Mesendoderm (in vitro differentiated cells): ENCODE data around the gene ERH.

Source experiments
- DNase-seq: peaks from one replicate; pipeline ENCODE4 v3.0.0; 2013
- H2AK5ac ChIP-seq: 2 replicates; pipeline ENCODE4 v1.6.1; 2013; ENCODE audit warnings: low read length, inconsistent platforms
- H2BK120ac ChIP-seq: 2 replicates; pipeline ENCODE4 v1.6.1; 2013; ENCODE audit warnings: low read depth, mild to moderate bottlenecking, low read length, moderate library complexity, mixed read lengths
- H2BK15ac ChIP-seq: replicated peaks from 2 replicates; pipeline ENCODE4 v1.6.1; 2013; ENCODE audit warnings: low read depth, mild to moderate bottlenecking, moderate library complexity
- H2BK5ac ChIP-seq: 2 replicates; pipeline ENCODE4 v1.6.1; 2013; ENCODE audit warnings: low read length, inconsistent platforms
- H3K18ac ChIP-seq: 2 replicates; pipeline ENCODE4 v1.6.1; 2013; ENCODE audit warnings: mild to moderate bottlenecking, low read length, mixed read lengths
- H3K23ac ChIP-seq: one replicate; pipeline ENCODE4 v1.6.1; 2013; ENCODE audit warnings: low read length
- H3K27ac ChIP-seq: 2 replicates; pipeline ENCODE4 v1.5.1; 2013; ENCODE audit warnings: low read depth, mild to moderate bottlenecking, inconsistent platforms, low read length, moderate library complexity
- H3K27me3 ChIP-seq: 2 replicates; pipeline ENCODE4 v1.6.1; 2013; ENCODE audit warnings: low read length, control low read depth, mild to moderate bottlenecking, inconsistent platforms; ENCODE audit not compliant: insufficient read depth, poor library complexity
- H3K36me3 ChIP-seq: 2 replicates; pipeline ENCODE4 v1.6.1; 2013; ENCODE audit warnings: low read length, inconsistent platforms; ENCODE audit not compliant: control insufficient read depth, insufficient read depth
- H3K4ac ChIP-seq: one replicate; pipeline ENCODE4 v1.6.1; 2013; ENCODE audit warnings: low read depth, mild to moderate bottlenecking, low read length, moderate library complexity
- H3K4me1 ChIP-seq: 2 replicates; pipeline ENCODE4 v1.6.1; 2013; ENCODE audit warnings: low read depth, low read length, inconsistent platforms; ENCODE audit not compliant: control insufficient read depth
- H3K4me2 ChIP-seq: 2 replicates; pipeline ENCODE4 v1.6.1; 2013; ENCODE audit warnings: low read length
- H3K4me3 ChIP-seq: 2 replicates; pipeline ENCODE4 v1.5.1; 2013; ENCODE audit warnings: mild to moderate bottlenecking, low read length
- H3K56ac ChIP-seq: one replicate; pipeline ENCODE4 v1.6.1; 2013; ENCODE audit warnings: low read length
- H3K79me1 ChIP-seq: 2 replicates; pipeline ENCODE4 v1.6.1; 2013; ENCODE audit warnings: low read length, inconsistent platforms
- H3K79me2 ChIP-seq: 2 replicates; pipeline ENCODE4 v1.6.1; 2013; ENCODE audit warnings: mild to moderate bottlenecking, low read length; ENCODE audit not compliant: control insufficient read depth, insufficient read depth
- H3K9ac ChIP-seq: 2 replicates; pipeline ENCODE4 v1.6.1; 2013; ENCODE audit warnings: low read length, inconsistent platforms
- H4K5ac ChIP-seq: one replicate; pipeline ENCODE4 v1.6.1; 2013; ENCODE audit warnings: low read length
- H4K8ac ChIP-seq: one replicate; pipeline ENCODE4 v1.6.1; 2013; ENCODE audit warnings: low read depth, mild to moderate bottlenecking, control low read depth, low read length, moderate library complexity
- WGBS: extraction: QIAGEN DNeasy Blood & Tissue Kit; methylation state at CpG from one replicate; pipeline ENCODE4 v1.1.7; 2013; ENCODE audit warnings: low lambda C conversion rate, missing lambda C conversion rate; ENCODE audit not compliant: insufficient coverage; ENCODE audit errors: extremely low coverage; 5-methylcytosine and 5-hydroxymethylcytosine counted together

Gene ERH

DNA sequence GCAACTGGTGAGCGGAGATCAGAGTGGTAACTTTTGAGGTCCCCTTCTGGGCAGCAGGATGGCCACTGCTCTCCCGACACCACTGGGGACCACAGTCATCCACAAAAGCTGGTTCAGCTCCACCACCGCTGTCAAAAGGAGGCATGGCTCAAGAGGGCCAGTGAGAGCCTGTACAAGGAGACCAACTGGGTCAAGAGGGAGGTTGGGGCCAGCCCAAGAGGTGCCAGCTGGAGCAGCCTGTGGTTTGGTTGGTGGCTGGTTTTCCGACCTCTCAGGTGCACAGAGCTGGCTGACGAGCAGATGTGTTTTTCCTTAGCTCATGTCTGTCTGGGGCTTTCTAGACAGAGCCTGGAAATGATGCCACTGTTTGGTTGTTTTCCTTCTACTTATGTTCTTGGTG lies 60.1 kb downstream of the ERH start:
- Histone ChIP-seq H3K4me2 (no peak overlapping the region), H4K5ac (no peak overlapping the region)
- WGBS, result no CpG with 5 or more reads among the region's 5 CpGs

DNA sequence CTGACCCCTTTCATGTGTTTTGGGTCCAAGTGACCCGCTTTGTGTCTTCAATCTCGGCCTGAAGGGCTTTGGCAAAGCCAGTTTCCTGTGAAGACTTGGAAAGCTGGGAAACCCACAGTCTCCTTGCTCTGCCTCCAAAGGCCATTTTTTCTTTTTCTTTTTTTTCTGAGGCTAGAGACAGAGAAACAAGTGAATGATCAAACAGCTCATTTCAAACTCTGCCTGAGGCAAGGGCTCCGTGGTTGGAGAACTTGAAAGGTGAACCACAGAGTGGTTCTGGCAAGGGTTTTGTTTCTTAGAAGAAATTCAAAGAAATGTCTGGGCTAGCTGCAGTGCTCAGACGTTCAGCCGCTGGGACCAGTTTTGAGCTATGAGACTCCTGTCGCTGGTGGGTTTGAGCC lies 62.7 kb downstream of the ERH start:
- Histone ChIP-seq H2AK5ac (no peak overlapping the region), H3K9ac (no peak overlapping the region), H3K4me2 (no peak overlapping the region), H2BK5ac (no peak overlapping the region), H2BK120ac (no peak overlapping the region), H3K56ac (no peak overlapping the region), H3K18ac (no peak overlapping the region), H3K79me1 (no peaks in the 10 kb centered on the region), H3K27me3 (no peaks in the 10 kb centered on the region), H3K27ac (no peak overlapping the region), H3K4me1 (no peaks in the 10 kb centered on the region), H4K8ac (no peak overlapping the region), H3K4ac (no peak overlapping the region), H4K5ac (no peak overlapping the region), H3K36me3 (no peaks in the 10 kb centered on the region), H3K4me3 (no peak overlapping the region), H3K23ac (no peak overlapping the region), H3K79me2 (no peaks in the 10 kb centered on the region), H2BK15ac (no peak overlapping the region)
- WGBS, result no CpG with 5 or more reads among the region's 6 CpGs
- no peak for DNase-seq

More for the DNA sequence above, 60.1 kb downstream of the ERH start:
- Histone ChIP-seq H3K79me1 (no peaks in the 10 kb centered on the region), H2BK5ac (no peak overlapping the region), H2BK120ac (no peak overlapping the region), H4K8ac (no peak overlapping the region), H2BK15ac (no peak overlapping the region), H3K4ac (no peak overlapping the region), H3K4me3 (no peak overlapping the region), H3K79me2 (no peaks in the 10 kb centered on the region), H2AK5ac (no peak overlapping the region), H3K23ac (no peak overlapping the region), H3K4me1 (no peaks in the 10 kb centered on the region), H3K18ac (no peak overlapping the region), H3K56ac (no peak overlapping the region), H3K27ac (no peak overlapping the region), H3K36me3 (no peaks in the 10 kb centered on the region), H3K9ac (no peak overlapping the region), H3K27me3 (no peaks in the 10 kb centered on the region)
- DNase-seq, result no peak

DNA sequence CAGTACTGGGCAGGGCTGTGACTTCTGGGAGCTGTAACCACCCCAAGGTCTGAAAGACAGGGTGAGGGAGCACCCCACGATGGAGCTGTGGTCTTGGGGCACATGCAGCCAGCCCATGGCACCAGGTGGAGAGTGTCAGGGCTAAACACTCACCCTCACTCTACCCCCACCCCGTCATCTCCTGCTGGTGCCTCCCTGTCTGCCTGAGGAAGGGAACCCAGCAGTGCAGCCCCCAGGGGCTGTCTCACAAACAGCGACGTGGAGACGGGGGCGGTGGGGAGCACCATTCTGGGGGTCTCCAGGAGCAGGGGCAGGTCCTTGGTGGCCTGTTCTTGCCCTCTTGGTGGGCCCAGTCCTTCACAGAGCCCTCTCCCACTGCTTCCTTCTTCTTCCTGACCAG lies 63.5 kb downstream of the ERH start:
- Histone ChIP-seq H3K9ac (no peak overlapping the region), H4K8ac (no peak overlapping the region), H3K36me3 (no peaks in the 10 kb centered on the region), H3K27me3 (no peaks in the 10 kb centered on the region), H3K79me2 (no peaks in the 10 kb centered on the region), H4K5ac (no peak overlapping the region), H3K4me3 (no peak overlapping the region), H2BK5ac (no peak overlapping the region), H2BK15ac (no peak overlapping the region), H3K79me1 (no peaks in the 10 kb centered on the region), H3K18ac (no peak overlapping the region), H3K4ac (no peak overlapping the region), H3K56ac (no peak overlapping the region), H3K27ac (no peak overlapping the region), H3K23ac (no peak overlapping the region), H2BK120ac (no peak overlapping the region), H3K4me2 (no peak overlapping the region), H3K4me1 (no peaks in the 10 kb centered on the region), H2AK5ac (no peak overlapping the region)
- no peak for DNase-seq
- no CpG with 5 or more reads among the region's 6 CpGs for WGBS

DNA sequence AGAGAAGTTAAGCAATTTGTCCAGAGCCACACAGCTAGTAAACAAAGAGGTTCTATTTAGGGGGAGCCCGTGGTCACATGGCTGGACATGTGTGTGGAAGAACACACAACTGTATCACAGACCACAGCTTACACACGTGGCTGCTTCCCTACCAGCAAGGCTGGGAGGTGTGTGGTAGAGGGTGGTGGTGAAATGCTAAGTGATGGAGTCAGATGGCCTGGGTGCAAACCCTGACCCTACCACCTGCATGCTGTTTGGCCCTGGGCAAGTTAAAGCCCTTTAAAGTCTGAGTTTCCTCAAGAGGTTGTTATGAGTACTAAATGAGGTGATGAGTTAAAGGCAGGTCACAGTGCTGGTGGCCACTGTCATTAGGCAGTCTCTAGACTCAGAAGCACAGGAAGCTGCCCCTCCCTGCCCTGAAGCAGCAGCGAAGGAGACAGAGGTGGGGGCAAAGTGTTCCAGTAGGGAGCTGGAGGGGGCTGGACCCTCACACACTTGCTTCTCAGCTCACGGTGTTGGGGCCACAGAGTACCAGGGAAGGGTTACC lies 64.2 kb downstream of the ERH start:
- Histone ChIP-seq H3K23ac (no peak overlapping the region), H2AK5ac (no peak overlapping the region), H3K56ac (no peak overlapping the region), H3K79me1 (no peaks in the 10 kb centered on the region), H3K18ac (no peak overlapping the region), H3K9ac (no peak overlapping the region), H2BK15ac (no peak overlapping the region), H3K27ac (no peak overlapping the region), H2BK120ac (no peak overlapping the region), H3K4me1 (no peaks in the 10 kb centered on the region), H3K27me3 (no peaks in the 10 kb centered on the region), H2BK5ac (no peak overlapping the region), H3K4ac (no peak overlapping the region), H4K5ac (no peak overlapping the region), H3K4me2 (no peak overlapping the region), H4K8ac (no peak overlapping the region), H3K36me3 (no peaks in the 10 kb centered on the region), H3K4me3 (no peak overlapping the region), H3K79me2 (no peaks in the 10 kb centered on the region)
- WGBS, result no CpG with 5 or more reads among the region's 4 CpGs
- no peak for DNase-seq

DNA sequence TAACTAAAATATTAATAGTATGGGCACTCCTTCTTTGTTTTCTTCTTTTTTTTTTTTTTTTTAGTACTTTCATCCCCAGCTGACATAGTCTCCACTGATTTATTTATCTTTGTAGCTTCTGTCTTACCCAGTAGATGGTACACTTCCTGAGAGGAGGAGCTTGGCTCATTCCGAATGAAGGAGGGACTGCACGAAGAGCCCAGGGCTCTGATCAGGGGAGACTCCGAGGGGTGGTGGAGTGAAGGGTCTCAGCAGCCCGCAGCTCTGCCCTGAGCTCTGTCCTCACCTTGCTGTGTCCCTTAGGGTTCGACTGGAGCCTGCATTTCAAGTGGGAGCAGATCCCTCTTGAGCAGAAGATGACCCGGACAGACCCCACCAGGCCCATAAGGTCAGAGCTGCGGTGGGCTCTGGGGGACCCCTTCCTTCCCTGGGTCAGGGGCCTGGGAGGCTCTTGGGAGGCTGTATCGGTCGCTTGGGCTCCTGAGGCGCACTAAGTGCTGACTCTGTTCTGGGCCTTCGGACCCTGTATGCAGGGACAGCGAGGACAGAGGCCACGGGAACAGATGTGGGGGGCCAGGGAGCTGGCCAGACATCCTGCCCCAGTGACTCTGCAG lies 65.2 kb downstream of the ERH start:
- Histone ChIP-seq H3K27ac (no peak overlapping the region), H3K4me1 (no peaks in the 10 kb centered on the region), H4K5ac (no peak overlapping the region), H3K9ac (no peak overlapping the region), H3K79me2 (no peaks in the 10 kb centered on the region), H3K4me2 (no peak overlapping the region), H3K23ac (no peak overlapping the region), H3K4ac (no peak overlapping the region), H3K27me3 (no peaks in the 10 kb centered on the region), H3K36me3 (no peaks in the 10 kb centered on the region), H2AK5ac (no peak overlapping the region), H4K8ac (no peak overlapping the region), H2BK120ac (no peak overlapping the region), H3K56ac (no peak overlapping the region), H2BK15ac (no peak overlapping the region), H3K18ac (no peak overlapping the region), H3K79me1 (no peaks in the 10 kb centered on the region), H2BK5ac (no peak overlapping the region), H3K4me3 (no peak overlapping the region)
- no CpG with 5 or more reads among the region's 13 CpGs for WGBS
- no peak for DNase-seq

DNA sequence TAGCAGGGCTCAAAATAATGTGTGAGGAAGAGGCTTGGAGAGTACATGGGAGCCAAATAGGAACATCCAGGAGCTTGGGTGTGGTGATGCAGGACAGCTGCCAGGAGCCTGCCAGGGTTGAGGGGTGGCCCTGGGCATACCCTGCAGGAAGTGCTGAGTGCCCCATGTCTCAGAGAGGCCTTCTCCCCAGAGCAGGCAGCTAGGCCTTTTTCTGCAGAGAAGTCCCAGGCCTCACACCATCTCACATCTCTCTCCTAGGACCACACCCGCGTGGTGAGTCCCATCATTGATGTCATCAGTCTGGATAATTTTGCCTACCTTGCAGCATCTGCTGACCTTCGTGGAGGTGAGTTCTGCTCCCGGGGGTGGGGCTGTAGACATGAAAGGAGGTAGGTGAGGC lies 66.9 kb downstream of the ERH start:
- Histone ChIP-seq H3K79me1 (no peaks in the 10 kb centered on the region), H4K8ac (no peak overlapping the region), H2BK5ac (no peak overlapping the region), H3K4me1 (no peaks in the 10 kb centered on the region), H4K5ac (no peak overlapping the region), H3K56ac (no peak overlapping the region), H2BK120ac (no peak overlapping the region), H3K18ac (no peak overlapping the region), H3K27me3 (no peaks in the 10 kb centered on the region), H2BK15ac (no peak overlapping the region), H3K4me2 (no peak overlapping the region), H3K23ac (no peak overlapping the region), H3K9ac (no peak overlapping the region), H3K79me2 (no peaks in the 10 kb centered on the region), H3K4me3 (no peak overlapping the region), H3K27ac (no peak overlapping the region), H3K4ac (no peak overlapping the region), H3K36me3 (no peaks in the 10 kb centered on the region), H2AK5ac (no peak overlapping the region)
- DNase-seq, result no peak
- no CpG with 5 or more reads among the region's 4 CpGs for WGBS
